Right lobe of liver (tissue), 4 donors: ENCODE data around the gene OSCAR.

Source experiments
- POLR2A ChIP-seq: fragments of 450-650 bp; IDR thresholded peaks from one replicate; pipeline ENCODE4 v1.6.1; 2017; ENCODE audit warnings: antibody characterized with exemption, mild to moderate bottlenecking
- TF ChIP-seq, protein P1 (sequence below), 4 donors: fragments of 200-600 bp in 3 of 4; fragments of 450-650 bp in 1 of 4; IDR thresholded peaks; one replicate each; pipeline versions ENCODE4 v1.5.1 to v1.8.0; 2016 to 2022; ENCODE audit warnings: antibody characterized with exemption in 4 of 4, mild to moderate bottlenecking in 2 of 4
- donor health status: DM: no; HTN: no; CAD: no.
- donor health status: DM: no; HTN: no; CAD: no.
- donor health status: DM: no; HTN: yes; CAD: no.

GRCh38 chr19:54074851-54075250 is 25.8 kb downstream of the OSCAR start:
- TF ChIP-seq, protein P1, sequence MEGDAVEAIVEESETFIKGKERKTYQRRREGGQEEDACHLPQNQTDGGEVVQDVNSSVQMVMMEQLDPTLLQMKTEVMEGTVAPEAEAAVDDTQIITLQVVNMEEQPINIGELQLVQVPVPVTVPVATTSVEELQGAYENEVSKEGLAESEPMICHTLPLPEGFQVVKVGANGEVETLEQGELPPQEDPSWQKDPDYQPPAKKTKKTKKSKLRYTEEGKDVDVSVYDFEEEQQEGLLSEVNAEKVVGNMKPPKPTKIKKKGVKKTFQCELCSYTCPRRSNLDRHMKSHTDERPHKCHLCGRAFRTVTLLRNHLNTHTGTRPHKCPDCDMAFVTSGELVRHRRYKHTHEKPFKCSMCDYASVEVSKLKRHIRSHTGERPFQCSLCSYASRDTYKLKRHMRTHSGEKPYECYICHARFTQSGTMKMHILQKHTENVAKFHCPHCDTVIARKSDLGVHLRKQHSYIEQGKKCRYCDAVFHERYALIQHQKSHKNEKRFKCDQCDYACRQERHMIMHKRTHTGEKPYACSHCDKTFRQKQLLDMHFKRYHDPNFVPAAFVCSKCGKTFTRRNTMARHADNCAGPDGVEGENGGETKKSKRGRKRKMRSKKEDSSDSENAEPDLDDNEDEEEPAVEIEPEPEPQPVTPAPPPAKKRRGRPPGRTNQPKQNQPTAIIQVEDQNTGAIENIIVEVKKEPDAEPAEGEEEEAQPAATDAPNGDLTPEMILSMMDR (IDR thresholded peaks at IDR 0.05), result no peak
- no peak for TF ChIP-seq POLR2A
